GM18873 (cell line): ENCODE data around the gene RXFP4.

ENCODE experiments used
- ATAC-seq: cut with Tn5 transposase; IDR thresholded peaks from one replicate; pipeline ENCODE4 v1.9.1; 2021; ENCODE audit warnings: mild to moderate bottlenecking, moderate library complexity, moderate number of reproducible peaks; ENCODE audit not compliant: unreplicated experiment, low FRiP score

The RXFP4 gene

GRCh38 chr1:155954645-155955044 is 13.2 kb downstream of the RXFP4 start:
- no peak for ATAC-seq

GRCh38 chr1:155957411-155957915 is 16.0 kb downstream of the RXFP4 start:
- ATAC-seq = no peak

- ATAC-seq = no peak
These were observed 18.8 kb downstream of the RXFP4 start for GRCh38 chr1:155960081-155960745.

DNA sequence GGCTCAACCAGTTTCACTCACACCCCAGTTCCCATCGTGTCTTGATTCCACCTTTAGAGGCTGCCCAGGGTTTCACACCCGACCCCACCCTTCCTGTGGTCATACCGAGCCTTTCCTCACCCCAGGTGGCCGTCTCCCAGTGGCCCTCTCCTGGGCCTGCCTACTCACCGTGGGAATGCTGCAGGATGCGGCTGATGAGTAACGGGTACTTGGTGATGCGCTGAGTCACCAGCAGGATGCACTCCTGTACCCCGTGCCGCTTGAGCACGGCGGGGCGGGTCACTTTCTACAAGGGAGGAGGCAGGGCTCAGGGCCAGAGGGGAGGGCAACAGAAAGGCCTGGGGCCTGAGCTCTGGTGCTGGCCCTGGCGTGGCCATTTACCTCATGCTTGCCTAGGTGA is 20.5 kb downstream of the RXFP4 start:
- no peak for ATAC-seq

DNA sequence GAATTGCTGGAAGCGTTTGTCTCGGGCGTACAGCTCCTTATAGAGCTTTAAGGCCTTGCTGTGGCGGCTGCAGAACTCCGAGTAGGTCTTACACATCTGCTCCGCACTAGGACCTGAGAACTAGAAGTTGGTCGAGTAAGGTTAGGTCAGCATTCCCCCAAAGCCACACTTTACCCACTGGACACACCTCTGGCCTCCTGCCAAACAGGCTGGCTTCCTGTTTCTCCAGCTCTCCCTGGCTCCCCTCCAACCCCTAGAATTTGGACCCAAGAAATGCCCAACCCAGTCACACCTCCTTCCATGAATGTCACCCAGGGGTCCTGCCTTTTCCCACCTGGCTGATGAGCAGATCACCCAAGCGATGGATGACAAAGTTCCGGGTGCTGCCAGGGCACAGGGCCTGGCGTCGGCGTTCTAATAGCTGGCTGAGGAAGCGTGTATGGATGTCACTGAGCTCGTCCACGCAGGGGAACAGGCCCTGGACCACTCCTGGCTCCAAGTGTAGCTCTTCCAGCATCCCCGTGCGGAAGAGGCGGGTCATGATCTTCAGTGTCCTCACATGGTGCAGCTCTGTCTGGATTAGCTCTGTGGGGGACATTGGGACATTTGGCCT is 21.3 kb downstream of the RXFP4 start:
- no peak for ATAC-seq

DNA sequence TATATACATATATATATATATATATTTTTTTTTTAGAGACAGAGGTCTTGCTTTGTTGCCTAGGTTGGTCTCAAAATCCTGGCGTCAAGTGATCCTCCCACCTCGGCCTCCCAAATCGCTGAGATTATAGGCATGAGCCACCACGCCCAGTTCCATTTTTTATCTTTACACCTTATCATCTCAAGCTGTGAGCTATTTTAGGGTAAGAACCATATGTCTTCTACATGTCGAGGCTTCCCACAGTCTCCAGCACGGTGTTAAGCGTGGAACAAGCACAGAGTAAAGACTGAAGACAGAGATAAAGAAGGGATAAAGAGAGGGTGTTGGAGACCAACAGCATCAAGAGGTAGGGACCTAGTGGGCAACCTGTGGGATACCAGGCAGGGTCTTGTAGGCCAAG is 22.8 kb downstream of the RXFP4 start:
- no peak for ATAC-seq

DNA sequence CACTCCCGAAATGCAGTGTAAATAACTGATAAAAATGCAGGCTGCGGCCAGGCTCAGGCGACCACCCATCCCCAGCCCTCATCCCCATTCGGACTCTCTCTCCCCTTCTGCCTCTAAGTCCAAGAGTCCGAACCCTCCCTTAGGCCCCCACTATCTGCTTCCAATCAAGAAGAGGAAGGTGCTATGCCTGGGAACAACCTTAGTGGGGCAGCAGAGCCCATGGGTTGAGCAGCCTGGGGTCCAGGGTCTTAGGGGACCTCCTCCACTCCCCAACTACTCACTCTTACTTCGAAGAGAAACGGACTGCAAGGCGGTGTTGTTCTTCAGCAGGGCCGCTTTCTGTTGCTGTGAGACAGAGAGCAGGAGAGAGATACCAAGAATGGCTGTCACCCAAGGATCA is 24.7 kb downstream of the RXFP4 start:
- ATAC-seq = no peak

- ATAC-seq = no peak
These were observed 25.3 kb downstream of the RXFP4 start for GRCh38 chr1:155966750-155967149.

- ATAC-seq = no peak
These were observed 26.1 kb downstream of the RXFP4 start for GRCh38 chr1:155967341-155968050.

GRCh38 chr1:155968051-155968400 is 26.6 kb downstream of the RXFP4 start:
- ATAC-seq = no peak

GRCh38 chr1:155968670-155969069 is 27.2 kb downstream of the RXFP4 start:
- ATAC-seq = no peak

- ATAC-seq = no peak
These were observed 27.9 kb downstream of the RXFP4 start for GRCh38 chr1:155969377-155969791.

DNA sequence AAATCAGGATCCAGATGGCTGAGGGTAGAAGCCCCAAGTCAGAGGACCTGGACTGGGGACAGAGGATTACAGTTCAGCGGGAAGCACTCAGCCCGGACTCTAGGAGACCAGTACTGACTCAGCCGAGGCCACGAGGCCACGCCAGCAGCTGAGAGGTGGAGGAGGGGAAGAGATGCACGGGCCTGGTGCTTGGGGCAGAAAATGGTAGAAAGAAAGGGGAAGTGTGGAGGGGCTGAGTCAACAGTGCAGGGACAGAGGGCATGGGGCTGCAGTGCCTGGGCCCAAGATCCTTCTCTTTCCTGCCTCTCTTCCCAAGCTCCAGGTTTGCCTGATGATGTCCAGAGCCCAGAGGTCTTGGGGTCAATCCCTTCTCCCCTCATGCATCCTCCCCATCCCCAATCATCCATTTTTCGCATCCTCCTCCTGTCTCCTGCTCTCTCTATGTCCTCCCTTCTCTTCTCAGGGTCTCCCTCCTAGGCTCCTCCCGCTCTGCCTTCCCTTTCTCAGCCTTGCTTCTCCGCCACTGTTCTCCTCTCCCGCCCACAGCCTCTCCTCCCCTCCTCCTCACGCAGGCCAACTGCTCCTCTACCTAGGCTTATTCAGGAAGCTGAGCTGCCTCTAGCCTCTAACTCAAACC is 29.2 kb downstream of the RXFP4 start:
- ATAC-seq = no peak

DNA sequence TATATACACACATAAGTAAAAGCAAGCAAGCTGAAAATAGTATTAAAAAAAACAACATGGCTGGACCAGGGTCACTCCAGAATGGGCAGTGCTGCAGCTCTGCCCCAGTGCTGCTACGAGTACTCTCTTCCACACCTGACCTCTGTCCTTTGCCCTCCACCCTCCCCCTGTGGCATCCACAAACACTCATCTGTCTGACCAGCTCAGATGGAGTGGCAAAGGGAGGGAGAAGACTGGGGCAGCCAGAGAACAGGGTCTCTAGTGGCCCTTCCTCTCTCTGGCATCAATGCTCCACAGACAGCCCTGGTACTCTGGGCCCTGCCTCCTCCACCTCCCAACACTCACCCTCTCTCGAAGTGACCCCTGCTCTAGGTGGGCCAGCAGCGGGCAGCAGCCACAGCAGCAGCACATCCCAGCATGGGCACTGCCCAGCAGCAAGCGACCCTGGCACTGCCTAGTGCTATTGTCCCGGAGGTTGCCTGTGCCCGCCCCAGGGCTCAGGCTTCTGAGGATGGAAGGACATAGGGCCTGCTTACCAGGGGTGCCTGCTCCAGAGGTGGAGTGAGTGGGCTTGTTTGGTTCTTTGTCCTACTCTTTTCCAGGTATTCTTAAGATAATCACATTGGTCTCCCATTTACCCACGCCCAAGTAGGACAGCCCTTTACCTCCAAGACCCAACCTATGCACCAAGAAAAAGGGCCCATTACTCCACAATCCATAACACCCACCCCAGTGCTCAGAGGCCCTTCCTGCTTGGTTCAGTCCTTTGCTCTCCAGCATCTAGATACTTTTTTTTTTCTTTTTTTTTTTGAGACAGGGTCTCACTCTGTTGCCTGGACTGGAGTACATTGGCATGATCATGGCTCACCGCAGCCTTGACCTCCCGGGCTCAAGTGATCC is 30.7 kb downstream of the RXFP4 start:
- no peak for ATAC-seq

DNA sequence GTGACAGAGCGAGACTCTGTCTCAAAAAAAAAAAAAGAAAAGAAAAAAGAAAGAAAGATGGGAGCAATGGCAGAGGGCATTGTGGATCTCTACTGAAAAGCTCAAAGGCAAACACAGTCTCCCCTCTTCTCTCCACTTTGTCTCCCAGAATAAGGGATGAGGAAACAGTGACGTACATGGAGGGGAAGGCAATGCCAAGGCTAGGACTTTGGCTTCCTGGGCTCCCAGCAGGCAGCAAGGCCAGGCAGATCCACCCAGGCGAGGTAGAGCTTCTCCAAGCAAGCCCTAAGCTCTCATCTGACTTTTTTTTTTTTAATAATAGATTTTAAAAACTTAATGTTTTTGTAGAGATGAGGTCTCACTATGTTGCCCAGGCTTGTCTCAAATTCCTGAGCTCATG is 32.3 kb downstream of the RXFP4 start:
- ATAC-seq = no peak

- no peak for ATAC-seq
These were observed 33.0 kb downstream of the RXFP4 start for GRCh38 chr1:155974208-155975115.

GRCh38 chr1:155975375-155976061 is 34.1 kb downstream of the RXFP4 start:
- ATAC-seq = no peak

- no peak for ATAC-seq
These were observed 34.8 kb downstream of the RXFP4 start for GRCh38 chr1:155976062-155976912.
